ENCODE measurements around the gene TMEM38A.

The TMEM38A gene

GRCh38 chr19:16660763-16661479 lies at the start of gene TMEM38A:
TSS of gene TMEM38A (plus strand) at chr19:16661139. CDS start at chr19:16661218, 79 bp downstream.
- peak; percentile 31 for DNase-seq (ENCODE audit: low read depth)

DNA sequence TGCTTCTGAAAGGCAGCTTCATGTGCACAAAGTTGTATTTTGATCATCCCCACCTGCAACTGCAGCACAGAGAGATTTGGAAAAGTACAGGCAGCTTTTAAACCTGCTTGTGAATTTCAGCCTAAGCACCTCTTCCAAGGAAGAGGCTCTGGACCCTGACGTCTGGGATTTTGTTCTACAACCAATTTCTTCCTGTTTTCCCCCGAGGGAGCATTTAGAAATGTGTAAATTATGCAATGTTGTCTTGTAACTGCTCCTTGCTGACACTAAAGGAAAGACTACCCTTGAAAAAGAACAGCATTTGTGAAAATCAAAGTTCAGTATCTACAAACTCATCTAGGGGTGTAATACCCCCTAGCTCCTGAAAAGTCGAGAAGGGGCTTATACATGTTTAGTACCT lies 48.3 kb upstream of the TMEM38A start:
- DNase-seq (ENCODE audit: low read depth) = no peak

DNA sequence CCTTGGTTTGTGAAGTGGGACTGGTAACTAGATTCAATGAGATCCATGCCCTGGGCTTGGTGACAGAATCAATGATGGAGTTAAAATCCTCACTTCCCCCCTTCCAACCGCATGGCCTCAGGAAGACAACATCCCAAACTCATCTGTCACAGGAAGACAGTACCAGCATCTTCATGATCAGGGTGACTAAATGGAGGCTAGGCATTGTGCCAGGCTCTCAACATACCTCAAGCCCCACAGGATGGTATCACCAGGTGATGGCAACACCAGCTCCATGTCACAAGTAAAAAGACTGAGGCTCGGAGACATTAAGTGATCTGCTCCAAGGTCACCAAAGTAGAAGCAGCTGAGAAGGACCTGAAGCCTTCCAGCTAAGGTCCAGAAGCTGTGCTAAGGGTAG lies 47.1 kb upstream of the TMEM38A start:
- DNase-seq (ENCODE audit: low read depth) = no peak

GRCh38 chr19:16614941-16615340 lies 46.0 kb upstream of the TMEM38A start:
- no peak for DNase-seq (ENCODE audit: low read depth)

- no peak for DNase-seq (ENCODE audit: low read depth)
Measured at GRCh38 chr19:16615808-16616207, 45.1 kb upstream of the TMEM38A start.

- DNase-seq (ENCODE audit: low read depth) = no peak
Measured at GRCh38 chr19:16618248-16618647, 42.7 kb upstream of the TMEM38A start.

DNA sequence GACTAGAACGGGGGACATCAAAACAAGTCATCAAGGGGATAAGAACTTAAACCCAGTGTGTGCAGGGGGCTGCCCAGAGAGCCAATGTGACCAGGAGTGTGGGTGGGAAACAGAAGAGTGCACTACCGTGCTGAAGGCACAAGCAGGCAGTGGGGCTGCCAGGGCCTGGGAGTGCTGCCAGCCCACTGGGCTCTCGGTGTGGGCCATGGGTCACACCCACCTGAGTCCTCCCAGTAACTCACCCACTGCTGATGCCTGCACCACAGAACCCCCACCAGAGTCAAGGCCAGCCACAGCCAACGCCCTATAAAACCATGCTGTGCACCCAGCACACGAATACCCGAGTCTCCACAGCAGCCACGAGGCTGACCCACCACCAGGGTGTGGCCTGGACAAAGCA lies 41.5 kb upstream of the TMEM38A start:
- no peak for DNase-seq (ENCODE audit: low read depth)

GRCh38 chr19:16620018-16620417 lies 40.9 kb upstream of the TMEM38A start:
- DNase-seq (ENCODE audit: low read depth) = no peak

DNA sequence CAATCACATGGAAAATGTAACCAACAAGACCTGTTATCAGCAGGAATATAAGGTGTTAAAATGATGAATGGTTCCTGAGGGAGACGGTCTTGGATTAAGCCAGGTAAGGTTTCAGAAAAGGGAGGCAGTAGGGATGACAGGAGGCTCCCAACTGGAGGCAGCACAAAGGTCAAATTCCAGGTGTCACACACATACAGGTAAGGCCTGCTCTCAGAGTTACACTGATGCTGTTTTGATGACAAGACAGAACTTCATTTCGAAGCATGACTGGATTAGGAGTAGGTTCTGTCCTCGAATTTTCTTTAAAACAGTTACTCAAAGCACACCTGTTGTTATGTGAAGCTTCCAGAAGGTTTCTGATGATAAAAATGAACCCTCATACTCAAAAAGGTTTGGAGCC lies 40.4 kb upstream of the TMEM38A start:
- no peak for DNase-seq (ENCODE audit: low read depth)

- DNase-seq (ENCODE audit: low read depth) = no peak
Measured at GRCh38 chr19:16621165-16621800, 39.7 kb upstream of the TMEM38A start.

DNA sequence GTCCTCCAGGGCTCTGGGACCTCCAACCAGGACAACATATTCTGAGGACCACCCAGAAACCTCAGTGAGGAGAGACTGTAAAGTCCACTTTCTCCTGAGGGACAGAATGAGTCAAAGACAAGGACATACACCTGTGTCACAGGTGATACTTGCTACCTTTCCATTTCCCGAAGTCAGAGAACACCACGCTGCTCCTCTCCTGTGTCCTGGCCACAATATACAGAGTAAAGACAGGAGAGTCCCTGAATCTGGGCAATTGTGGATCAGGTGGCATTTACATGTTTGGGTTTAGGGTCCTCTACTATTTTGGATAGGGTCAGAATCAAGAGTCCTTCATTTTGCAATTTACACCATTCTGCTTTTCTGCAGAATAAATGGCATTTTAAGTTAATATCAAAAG lies 37.9 kb upstream of the TMEM38A start:
- no peak for DNase-seq (ENCODE audit: low read depth)

- DNase-seq (ENCODE audit: low read depth) = no peak
Measured at GRCh38 chr19:16623576-16623975, 37.4 kb upstream of the TMEM38A start.

- DNase-seq (ENCODE audit: low read depth) = no peak
Measured at GRCh38 chr19:16624236-16624635, 36.7 kb upstream of the TMEM38A start.

- DNase-seq (ENCODE audit: low read depth) = no peak
Measured at GRCh38 chr19:16625163-16625958, 35.6 kb upstream of the TMEM38A start.

GRCh38 chr19:16626796-16627192 lies 34.1 kb upstream of the TMEM38A start:
- DNase-seq (ENCODE audit: low read depth) = no peak

DNA sequence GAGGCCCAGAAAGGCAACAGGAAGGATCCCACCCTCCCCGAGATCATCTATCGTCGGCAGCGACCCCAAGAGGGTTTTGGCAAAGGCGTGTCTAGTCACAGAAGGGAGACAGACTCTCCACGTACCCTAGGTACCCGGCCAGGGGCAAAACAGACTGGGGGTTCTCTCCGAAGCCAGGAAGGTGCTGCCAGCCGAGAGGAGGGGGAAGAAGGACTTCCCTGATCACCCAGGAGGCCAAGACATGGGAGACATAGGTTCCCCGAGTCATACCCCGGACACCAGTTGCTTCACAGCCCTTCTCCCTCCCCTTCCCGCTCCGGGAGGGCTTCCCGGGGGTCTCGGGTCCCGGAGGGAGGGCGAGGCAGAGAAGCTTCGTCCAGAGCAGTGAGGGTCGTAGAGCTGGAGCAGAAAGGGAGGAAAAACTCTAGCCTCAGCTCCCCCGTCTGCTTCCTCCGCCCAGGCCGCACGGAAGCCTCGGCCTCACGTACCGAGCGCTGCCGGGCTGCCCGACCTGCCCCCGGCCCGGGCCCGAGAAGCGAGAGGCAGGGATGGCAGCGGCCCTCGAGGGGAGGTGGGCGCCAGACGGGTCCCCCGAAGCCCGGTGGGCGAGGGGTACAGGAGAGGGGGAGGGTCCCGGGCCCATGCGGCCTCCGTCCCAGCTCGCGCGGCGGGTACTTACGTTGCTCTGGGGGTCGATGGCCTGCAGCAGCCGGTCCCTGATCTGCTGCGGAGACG lies 33.6 kb upstream of the TMEM38A start:
- DNase-seq (ENCODE audit: low read depth) = peak; percentile 4

DNA sequence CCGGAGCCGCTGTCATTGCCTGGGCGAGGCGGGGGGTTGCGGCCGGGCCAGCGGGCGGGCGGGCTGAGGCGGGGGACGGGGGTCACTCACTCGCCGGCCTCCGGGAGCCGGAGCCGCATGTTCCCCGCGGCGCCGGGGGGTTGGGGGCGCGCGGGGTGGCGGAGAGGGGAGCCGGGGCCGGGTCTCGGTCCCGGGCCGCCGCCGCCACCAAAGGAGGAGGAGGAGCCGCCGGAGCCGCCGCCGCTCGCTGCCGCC lies 33.1 kb upstream of the TMEM38A start:
- DNase-seq (ENCODE audit: low read depth) = no peak

GRCh38 chr19:16628183-16628983 lies 32.6 kb upstream of the TMEM38A start, which contains the start of gene MED26:
TSS of gene MED26 (minus strand) at chr19:16628204. CDS start at chr19:16627943, 261 bp downstream.
- peak; percentile 87 for DNase-seq (ENCODE audit: low read depth)

DNA sequence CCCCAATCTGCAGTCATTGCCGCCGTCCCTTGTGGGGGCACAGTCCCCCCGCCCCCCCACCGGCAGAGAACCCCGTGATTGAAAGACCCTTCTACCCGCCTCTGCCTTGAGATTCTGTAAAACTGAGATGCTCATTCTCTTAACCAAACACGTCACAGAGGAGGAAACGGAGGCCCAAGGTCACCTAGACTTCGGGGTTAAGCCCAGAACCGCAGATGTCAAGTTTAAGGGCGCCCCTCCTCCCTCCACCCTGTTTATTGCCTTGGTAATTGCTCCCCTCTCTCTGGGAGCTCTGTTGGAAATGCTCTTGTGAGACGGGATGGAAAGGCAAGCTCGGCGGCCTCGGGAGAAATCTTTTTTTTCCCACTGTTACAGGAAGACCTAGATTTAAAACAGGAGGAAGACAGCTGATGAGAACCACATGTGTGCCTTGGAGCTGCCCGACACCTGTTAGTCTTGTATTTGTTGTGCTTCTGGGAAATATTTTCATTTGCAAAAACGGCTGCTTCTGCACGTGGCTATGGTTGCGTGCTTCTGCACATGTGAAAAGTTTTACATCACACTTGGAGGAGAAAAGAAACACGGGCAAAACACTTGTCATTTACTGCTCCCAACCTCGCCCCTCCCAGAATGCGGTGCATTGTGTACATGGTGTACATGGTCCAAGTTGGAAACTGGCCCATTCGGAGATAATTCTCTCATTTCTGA lies 31.8 kb upstream of the TMEM38A start:
- DNase-seq (ENCODE audit: low read depth) = no peak

DNA sequence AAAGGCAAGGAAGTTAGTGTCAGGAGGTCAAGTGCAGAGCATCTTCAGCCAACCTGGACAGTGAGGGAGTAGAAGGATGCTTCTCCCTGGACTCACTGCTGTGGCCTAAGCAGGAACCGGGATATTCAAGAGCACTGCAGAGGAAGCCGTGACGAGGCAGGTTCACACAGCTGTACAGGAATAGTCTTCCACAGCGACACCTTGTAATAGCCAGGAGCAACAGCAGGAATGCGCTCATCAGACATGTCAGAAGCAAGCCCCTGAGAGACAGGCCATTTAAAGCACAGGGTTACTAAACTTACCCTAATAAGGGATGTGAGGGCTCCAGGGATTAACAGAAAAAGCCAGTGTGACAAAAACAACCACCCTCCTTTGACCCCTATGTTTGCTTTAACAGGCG lies 29.5 kb upstream of the TMEM38A start:
- DNase-seq (ENCODE audit: low read depth) = no peak

DNA sequence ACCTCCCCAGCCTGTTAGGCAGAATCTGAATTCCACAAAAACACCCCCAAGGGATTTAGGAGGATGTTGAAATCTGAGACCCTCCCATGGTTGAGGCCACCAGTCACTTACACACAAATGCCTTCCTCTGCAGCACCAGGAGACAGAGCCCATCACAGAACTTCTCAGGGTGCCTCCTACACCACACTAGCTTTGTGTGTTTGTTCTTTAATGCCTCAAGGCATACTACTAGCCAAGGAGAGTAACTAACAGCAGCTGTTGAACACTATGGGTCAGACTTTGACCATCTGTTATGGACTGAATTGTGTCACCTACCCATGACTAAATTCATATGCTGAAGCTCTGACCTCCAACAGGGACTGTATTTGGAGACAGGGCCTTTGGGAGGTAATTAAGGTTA lies 23.4 kb upstream of the TMEM38A start:
- DNase-seq (ENCODE audit: low read depth) = no peak

Measured in T-helper 22 cell (primary cell).